Liver (tissue), 9 donors: ENCODE data around the gene HMX2. TPM values are rescaled to one million over a fixed set of nuclear protein-coding genes. Genes with fewer than 3 reads are reported as not detected.

Source experiments
- DNase-seq: peaks from one replicate; pipeline ENCODE4 v3.0.0-alpha.2; 2017; ENCODE audit warnings: low spot score
- H3K27ac ChIP-seq, 2 donors: one replicate each; pipeline ENCODE4 v1.7.0; 2013; ENCODE audit warnings: inconsistent platforms in 2 of 2, low read length in 2 of 2, control low read depth in 1 of 2, low read depth in 1 of 2, mild to moderate bottlenecking in 1 of 2
- H3K27me3 ChIP-seq, 4 donors: one replicate each; pipeline versions ENCODE4 v1.6.1 to v1.7.0; 2013; ENCODE audit warnings: low read length in 3 of 4, inconsistent platforms in 1 of 4, mild to moderate bottlenecking in 1 of 4, moderate library complexity in 1 of 4; ENCODE audit not compliant: control insufficient read depth in 4 of 4, insufficient read depth in 4 of 4
- H3K36me3 ChIP-seq, 4 donors: one replicate each; pipeline versions ENCODE4 v1.6.1 to v1.7.0; 2013; ENCODE audit warnings: low read length in 3 of 4, mild to moderate bottlenecking in 3 of 4, low read depth in 1 of 4, moderate library complexity in 1 of 4; ENCODE audit not compliant: control insufficient read depth in 4 of 4, insufficient read depth in 3 of 4
- H3K4me1 ChIP-seq, 4 donors: one replicate each; pipeline versions ENCODE4 v1.6.1 to v1.7.0; 2013; ENCODE audit warnings: low read length in 3 of 4, mild to moderate bottlenecking in 3 of 4, moderate library complexity in 1 of 4; ENCODE audit not compliant: control insufficient read depth in 4 of 4, insufficient read depth in 4 of 4
- H3K4me3 ChIP-seq, 3 donors: one replicate each; pipeline versions ENCODE4 v1.6.1 to v1.7.0; 2013; ENCODE audit warnings: low read length in 3 of 3, control low read depth in 1 of 3, low read depth in 1 of 3, mild to moderate bottlenecking in 1 of 3
- H3K9ac ChIP-seq, 2 donors: one replicate each; pipeline ENCODE4 v1.7.0; 2013; ENCODE audit warnings: low read length in 2 of 2, mild to moderate bottlenecking in 2 of 2, moderate library complexity in 2 of 2, control low read depth in 1 of 2, low read depth in 1 of 2
- H3K9me3 ChIP-seq, 4 donors: one replicate each; pipeline versions ENCODE4 v1.6.1 to v1.7.0; 2013; ENCODE audit warnings: low read length in 3 of 4; ENCODE audit not compliant: control insufficient read depth in 4 of 4
- ATF3 ChIP-seq: IDR thresholded peaks from 2 replicates; pipeline ENCODE4 v1.6.1; 2016; ENCODE audit warnings: antibody characterized with exemption
- CTCF ChIP-seq: fragments of 150-350 bp; IDR thresholded peaks from 2 replicates; pipeline ENCODE4 v1.5.1; 2017; ENCODE audit warnings: improper control_type of control experiment, low read depth, low read length; ENCODE audit not compliant: missing input control
- EGR1 ChIP-seq, 2 donors: IDR thresholded peaks; 2 replicates each; pipeline ENCODE4 v1.6.1; 2016 to 2018; ENCODE audit warnings: antibody characterized with exemption in 2 of 2, low read depth in 2 of 2
- FOXA1 ChIP-seq: IDR thresholded peaks from 2 replicates; pipeline ENCODE4 v1.6.1; 2016; ENCODE audit warnings: antibody characterized with exemption
- FOXA2 ChIP-seq: IDR thresholded peaks from 2 replicates; pipeline ENCODE4 v1.6.1; 2016; ENCODE audit warnings: antibody characterized with exemption
- GABPA ChIP-seq, 2 donors: IDR thresholded peaks in 1 of 2; conservative IDR thresholded peaks in 1 of 2; 2 replicates each; pipeline ENCODE4 v1.6.1; 2016; ENCODE audit warnings: antibody characterized with exemption in 2 of 2, mild to moderate bottlenecking in 1 of 2, moderate library complexity in 1 of 2
- HNF4A ChIP-seq, 2 donors: conservative IDR thresholded peaks; 2 replicates each; pipeline ENCODE4 v1.6.1; 2016; ENCODE audit warnings: antibody characterized with exemption in 2 of 2, mild to moderate bottlenecking in 2 of 2
- HNF4G ChIP-seq: IDR thresholded peaks from 2 replicates; pipeline ENCODE4 v1.6.1; 2016; ENCODE audit warnings: antibody characterized with exemption
- JUND ChIP-seq, 2 donors: IDR thresholded peaks; 2 replicates each; pipeline ENCODE4 v1.6.1; 2016; ENCODE audit warnings: antibody characterized with exemption in 2 of 2
- MAX ChIP-seq: IDR thresholded peaks from 2 replicates; pipeline ENCODE4 v1.6.1; 2016; ENCODE audit warnings: antibody characterized with exemption
- NR2F2 ChIP-seq: IDR thresholded peaks from 2 replicates; pipeline ENCODE4 v1.6.1; 2016; ENCODE audit warnings: antibody characterized with exemption
- RAD21 ChIP-seq, 2 donors: IDR thresholded peaks; 2 replicates each; pipeline ENCODE4 v1.6.1; 2016; ENCODE audit warnings: antibody characterized with exemption in 2 of 2, mild to moderate bottlenecking in 2 of 2
- REST ChIP-seq: IDR thresholded peaks from 2 replicates; pipeline ENCODE4 v1.6.1; 2016; ENCODE audit warnings: antibody characterized with exemption, mild to moderate bottlenecking
- RXRA ChIP-seq, 2 donors: IDR thresholded peaks; 2 replicates each; pipeline ENCODE4 v1.6.1; 2017 to 2018; ENCODE audit warnings: antibody characterized with exemption in 2 of 2, mild to moderate bottlenecking in 1 of 2
- SP1 ChIP-seq: IDR thresholded peaks from 2 replicates; pipeline ENCODE4 v1.6.1; 2018; ENCODE audit warnings: antibody characterized with exemption, mild to moderate bottlenecking
- TAF1 ChIP-seq: conservative IDR thresholded peaks from 2 replicates; pipeline ENCODE4 v1.6.1; 2016; ENCODE audit warnings: antibody characterized with exemption, mild to moderate bottlenecking
- YY1 ChIP-seq: IDR thresholded peaks from 2 replicates; pipeline ENCODE4 v1.6.1; 2016; ENCODE audit warnings: antibody characterized with exemption, mild to moderate bottlenecking
- ZBTB33 ChIP-seq: IDR thresholded peaks from 2 replicates; pipeline ENCODE4 v1.6.1; 2016; ENCODE audit warnings: antibody characterized with exemption
- WGBS: extraction: QIAGEN DNeasy Blood & Tissue Kit; methylation state at CpG from one replicate; pipeline ENCODE4 v1.1.7; 2013; 5-methylcytosine and 5-hydroxymethylcytosine counted together
- polyA plus RNA-seq, 2 donors: library from polyadenylated mRNA; stranded (reverse) in 1 of 2; unstranded in 1 of 2; fragments of 200-250 nt in 1 of 2; fragments of >200 nt in 1 of 2; fragmentation: Nextera tagmentation in 1 of 2; extraction: Ambion mirVana in 1 of 2; gene quantifications; one replicate each; pipeline versions ENCODE4 v1.2.1 to v1.2.3, GENCODE V29; 2013 to 2015
- total RNA-seq, 2 donors: library from RNA; depleted of rRNA; stranded (reverse); fragments of >200 nt; gene quantifications; one replicate each; pipeline ENCODE4 v1.2.3, GENCODE V29; 2014
- donor health status: healthy.
- donor health status: healthy.
- donor health status: healthy.
- donor health status: healthy.
- donor health status: healthy.

The HMX2 gene
- total and polyA plus RNA-seq, 4 donors, result not detected

- TF ChIP-seq FOXA2, result no peak
- Histone ChIP-seq H3K9me3 (no peaks in the 10 kb centered on the region), H3K27ac (no peak overlapping the region), H3K4me1 (no peaks in the 10 kb centered on the region), H3K4me3 (no peak overlapping the region), H3K27me3 (no peaks in the 10 kb centered on the region), H3K9ac (no peak overlapping the region), H3K36me3 (peaks cover 9 to 42% (median 38%) of the 10 kb centered on the region in 4 donors)
- no peak for DNase-seq
- 97% methylated on average over 2 of the region's 2 CpGs for WGBS
These were observed 16.4 kb downstream of the HMX2 start for GRCh38 chr10:123164319-123164718.

GRCh38 chr10:123165445-123166072 lies 17.6 kb downstream of the HMX2 start:
- H3K27me3 ChIP-seq, result no peaks in the 10 kb centered on the region
- DNase-seq, result no peak
- peaks cover 0 to 3% (median 2%) of the 10 kb centered on the region in 4 donors for H3K4me1 ChIP-seq
- no peak overlapping the region for H3K27ac ChIP-seq
- no peaks in the 10 kb centered on the region for H3K9me3 ChIP-seq
- WGBS, result 79% methylated on average over 4 of the region's 4 CpGs
- no peak overlapping the region for H3K9ac ChIP-seq
- H3K36me3 ChIP-seq, result peaks cover 9 to 42% (median 35%) of the 10 kb centered on the region in 4 donors
- H3K4me3 ChIP-seq, result no peak overlapping the region
- TF ChIP-seq REST (no peak), ATF3 (no peak), HNF4A (conservative IDR thresholded peaks at IDR 0.05) (no peak), GABPA (IDR thresholded peaks at IDR 0.05 in 1 of 2, conservative IDR thresholded peaks at IDR 0.05 in 1 of 2) (no peak), TAF1 (no peak), NR2F2 (no peak), MAX (no peak), RAD21 (IDR thresholded peaks at IDR 0.05) (no peak), ZBTB33 (no peak), SP1 (no peak), CTCF (no peak), FOXA1 (no peak), EGR1 (IDR thresholded peaks at IDR 0.05; ENCODE audit: low read depth in 2 of 2) (no peak), RXRA (IDR thresholded peaks at IDR 0.05) (no peak), HNF4G (no peak), YY1 (no peak), JUND (IDR thresholded peaks at IDR 0.05) (no peak), FOXA2 (no peak)
